ENCODE measurements around the gene UNC5C.

The UNC5C gene

DNA sequence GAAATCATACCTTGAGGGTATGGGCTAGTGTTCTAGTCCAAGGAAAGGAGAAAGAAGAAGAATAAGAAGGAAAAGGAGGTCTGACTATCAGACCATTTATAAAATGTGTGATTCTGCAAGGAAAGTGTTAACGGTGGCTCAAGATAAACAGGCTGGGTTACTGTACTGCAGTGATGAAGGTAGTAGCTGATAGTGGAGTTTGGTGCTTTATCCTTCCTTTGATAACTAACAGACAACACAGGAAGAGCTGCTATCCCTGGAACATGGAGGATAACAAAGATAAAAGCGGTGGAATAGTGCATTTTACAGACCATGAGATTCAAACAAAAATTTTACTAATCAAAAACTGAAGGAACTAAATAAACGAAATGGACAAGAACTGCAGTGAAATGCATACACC lies 2.6 kb downstream of the UNC5C start:
- no peak for DNase-seq (ENCODE audit: low read depth)

DNA sequence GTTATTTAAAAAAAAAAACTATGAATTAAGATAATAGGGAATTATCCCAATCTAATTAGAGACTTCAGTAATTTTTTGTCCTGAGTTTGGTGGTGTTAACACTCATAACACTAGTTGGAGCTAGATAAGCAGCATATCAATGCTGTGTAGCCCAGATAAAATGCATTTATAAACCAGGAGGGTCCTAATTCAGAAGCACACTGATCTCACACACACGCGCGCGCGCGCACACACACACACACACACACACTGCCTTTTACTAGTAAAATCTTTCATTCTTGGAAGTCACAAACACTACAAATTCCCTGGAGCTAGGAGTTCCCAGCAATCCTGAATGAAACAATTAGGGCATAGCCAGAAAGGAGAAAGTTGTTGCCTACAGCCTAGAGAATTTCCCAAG lies 3.2 kb downstream of the UNC5C start:
- DNase-seq (ENCODE audit: low read depth): no peak

GRCh38 chr4:95544113-95545103 lies 4.4 kb downstream of the UNC5C start:
- DNase-seq (ENCODE audit: low read depth): no peak

DNA sequence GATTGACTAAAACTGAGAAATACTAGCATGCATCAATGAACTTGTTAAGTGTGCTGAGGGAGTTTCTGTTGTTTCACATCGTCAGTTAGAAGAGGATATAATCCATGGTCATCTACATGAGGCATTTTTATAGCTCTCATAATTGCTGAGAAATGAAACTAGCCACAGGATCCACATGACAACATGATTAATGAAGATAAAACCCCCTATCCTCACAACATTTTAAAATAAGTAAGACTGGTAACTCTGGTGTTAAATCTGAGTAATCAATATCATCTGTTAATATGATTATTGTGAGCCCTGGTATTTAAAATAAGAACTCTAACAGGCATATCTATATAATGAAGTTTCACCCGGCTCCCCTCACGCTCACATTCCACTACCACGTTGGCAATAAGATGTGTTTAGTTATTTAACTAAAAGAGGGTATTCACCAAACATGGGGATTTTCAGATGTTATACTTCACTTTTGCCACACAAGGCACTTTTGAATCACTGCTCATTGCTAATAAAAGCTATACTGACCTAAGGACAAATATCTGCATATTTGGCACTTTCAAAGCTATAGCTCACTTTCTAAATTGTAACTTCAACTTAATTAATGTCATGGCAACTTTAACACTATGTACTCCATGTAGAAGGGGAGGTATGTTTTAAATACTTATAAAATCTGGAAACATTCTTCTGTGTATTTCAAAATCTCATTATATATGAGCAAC lies 6.7 kb downstream of the UNC5C start:
- no peak for DNase-seq (ENCODE audit: low read depth)

DNA sequence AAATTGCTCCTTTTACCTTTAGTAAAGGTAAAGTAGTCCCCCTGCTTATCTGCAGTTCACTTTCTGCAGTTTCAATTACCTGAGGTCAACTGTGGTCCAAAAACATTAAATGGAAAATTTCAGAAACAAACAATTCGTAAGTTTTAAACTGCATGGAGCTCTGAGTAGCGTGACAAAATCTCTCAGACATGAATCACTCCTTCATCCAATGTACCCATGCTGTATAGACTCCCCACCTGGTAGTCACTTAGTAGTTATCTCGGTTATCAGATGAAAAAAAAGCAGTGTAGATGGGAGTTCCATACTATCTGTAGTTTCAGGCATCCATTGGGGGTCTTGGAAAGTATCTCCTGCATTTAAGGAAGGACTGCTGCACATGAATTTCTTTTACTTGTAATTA lies 7.7 kb downstream of the UNC5C start:
- DNase-seq (ENCODE audit: low read depth): no peak

DNA sequence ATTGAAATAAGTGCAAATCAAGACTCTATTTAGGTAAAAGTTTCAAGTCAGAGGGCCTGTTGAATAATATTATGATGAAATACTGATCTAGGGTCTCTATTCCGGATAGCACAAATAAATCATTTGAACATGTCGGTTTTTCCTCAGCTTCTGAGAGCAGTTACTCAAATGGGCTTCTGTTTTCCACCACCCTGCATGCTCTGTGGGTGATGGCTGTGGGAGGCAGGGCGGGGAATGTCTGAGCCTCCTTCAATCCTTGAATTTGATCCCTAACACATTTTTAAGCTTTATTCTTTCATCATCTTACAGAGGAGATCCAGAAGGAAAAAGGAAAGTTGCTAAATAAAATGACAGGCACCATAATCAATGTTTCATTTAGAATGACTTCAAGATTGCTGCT lies 8.5 kb downstream of the UNC5C start:
- no peak for DNase-seq (ENCODE audit: low read depth)

DNA sequence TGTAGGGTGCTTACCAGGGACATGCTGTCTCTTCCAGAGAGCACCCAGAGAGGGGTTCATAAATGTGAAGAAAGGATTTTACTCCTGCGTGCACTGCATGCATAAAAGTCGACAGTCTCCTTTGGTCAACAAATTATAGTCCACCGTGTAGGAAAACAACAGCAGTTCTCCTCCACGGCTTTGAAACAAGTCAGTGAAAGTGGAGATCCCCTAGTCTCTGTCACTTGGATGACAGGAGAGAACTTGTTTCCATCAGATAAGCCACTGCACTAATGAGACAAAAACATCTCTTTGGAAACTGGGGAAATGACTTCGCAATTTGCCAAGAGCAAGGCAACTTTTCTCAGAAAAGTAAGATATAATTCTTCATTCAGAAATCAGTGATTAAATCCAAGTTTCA lies 9.7 kb downstream of the UNC5C start:
- no peak for DNase-seq (ENCODE audit: low read depth)

GRCh38 chr4:95537863-95538488 lies 10.8 kb downstream of the UNC5C start:
- no peak for DNase-seq (ENCODE audit: low read depth)

DNA sequence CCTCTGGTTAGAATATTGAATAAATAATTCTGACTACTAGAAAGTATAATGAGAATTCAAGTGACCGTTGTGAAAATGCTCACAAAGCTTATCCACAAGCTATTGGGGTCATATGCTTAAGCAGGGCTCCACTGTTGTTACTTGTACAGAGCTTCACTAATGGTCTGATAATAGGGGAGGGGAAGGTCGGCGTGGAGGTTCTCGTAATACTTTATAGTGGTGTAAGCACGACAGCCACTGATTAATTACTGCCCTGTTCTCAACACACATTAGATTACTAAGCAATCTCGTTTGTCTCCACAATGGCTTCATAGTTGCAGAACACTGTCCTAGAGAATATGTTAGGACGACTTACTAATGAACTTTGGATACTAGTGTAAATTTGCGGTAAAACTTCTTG lies 11.6 kb downstream of the UNC5C start:
- DNase-seq (ENCODE audit: low read depth): no peak

- no peak for DNase-seq (ENCODE audit: low read depth)
Measured at GRCh38 chr4:95536650-95537049, 12.1 kb downstream of the UNC5C start.

DNA sequence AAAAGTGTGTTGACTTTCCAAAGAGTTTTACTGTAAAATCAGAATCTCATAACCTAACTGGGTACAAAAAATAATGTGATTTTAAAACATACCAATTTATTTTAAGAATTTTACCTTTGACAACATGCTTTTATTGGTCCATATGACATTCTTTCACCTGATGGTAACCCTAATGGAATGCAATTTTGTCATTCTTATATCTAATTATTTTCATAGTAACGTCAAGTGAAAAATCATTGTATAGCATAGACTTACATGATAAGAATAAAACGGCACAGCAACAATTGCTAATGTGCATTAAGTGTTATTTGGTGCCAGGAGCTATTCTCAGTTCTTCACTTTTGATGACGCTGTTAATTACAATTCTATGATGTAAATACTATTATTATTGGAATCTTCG lies 13.6 kb downstream of the UNC5C start:
- no peak for DNase-seq (ENCODE audit: low read depth)

- no peak for DNase-seq (ENCODE audit: low read depth)
Measured at GRCh38 chr4:95534032-95534431, 14.7 kb downstream of the UNC5C start.

DNA sequence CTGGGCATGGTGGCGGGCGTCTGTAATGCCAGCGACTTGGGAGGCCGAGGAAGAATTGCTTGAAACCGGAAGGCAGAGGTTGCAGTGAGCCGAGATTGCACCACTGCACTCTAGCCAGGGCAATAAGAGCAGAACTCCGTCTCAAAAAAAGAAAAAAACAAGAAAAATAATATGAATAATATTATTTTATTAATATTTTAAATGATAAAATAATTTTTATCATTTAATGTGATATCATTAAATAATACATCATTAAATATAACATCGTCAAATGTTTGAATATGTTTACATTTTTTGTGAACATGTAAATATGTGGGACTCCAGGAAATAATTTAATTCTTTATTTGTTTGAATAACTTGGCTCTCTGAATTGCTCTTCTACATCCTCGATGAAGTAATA lies 15.5 kb downstream of the UNC5C start:
- DNase-seq (ENCODE audit: low read depth): no peak

DNA sequence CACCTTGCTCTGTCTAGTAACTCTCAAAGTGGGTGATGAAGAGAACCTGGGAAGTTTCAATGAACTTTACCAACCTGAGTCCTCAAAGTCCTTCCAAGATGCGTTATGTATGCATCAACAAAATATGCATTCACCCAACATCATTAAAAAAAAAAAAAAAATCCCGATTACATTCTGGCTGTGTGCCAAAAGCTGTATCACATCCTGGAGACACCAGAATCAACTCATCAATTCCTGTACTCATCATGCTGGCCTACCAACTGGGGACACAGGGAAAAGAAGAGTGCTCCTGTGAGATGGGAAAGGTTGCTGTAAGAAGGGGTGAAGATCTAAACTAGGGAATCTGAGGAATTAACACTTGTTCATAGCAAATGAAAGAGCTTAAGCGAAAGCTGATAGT lies 16.5 kb downstream of the UNC5C start:
- DNase-seq (ENCODE audit: low read depth): no peak

DNA sequence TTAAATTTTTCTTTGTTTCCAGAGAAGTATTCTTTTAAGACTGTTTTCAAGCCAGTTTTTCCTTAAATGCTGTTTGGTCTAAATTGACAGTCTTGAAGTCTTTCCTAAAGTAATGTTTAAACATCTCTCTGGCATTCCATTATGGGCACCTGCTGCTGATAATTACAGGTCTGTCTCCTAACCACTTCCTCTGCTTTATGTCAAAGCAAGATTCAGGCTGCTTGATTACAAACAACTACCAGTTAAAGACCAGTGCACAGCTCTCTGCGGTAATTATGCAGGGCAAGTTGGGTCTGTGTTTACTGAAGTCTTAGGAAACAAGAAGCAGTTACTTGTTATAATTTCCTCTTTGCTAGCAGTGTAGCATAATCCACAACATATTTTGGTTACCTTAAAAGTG lies 17.6 kb downstream of the UNC5C start:
- no peak for DNase-seq (ENCODE audit: low read depth)

DNA sequence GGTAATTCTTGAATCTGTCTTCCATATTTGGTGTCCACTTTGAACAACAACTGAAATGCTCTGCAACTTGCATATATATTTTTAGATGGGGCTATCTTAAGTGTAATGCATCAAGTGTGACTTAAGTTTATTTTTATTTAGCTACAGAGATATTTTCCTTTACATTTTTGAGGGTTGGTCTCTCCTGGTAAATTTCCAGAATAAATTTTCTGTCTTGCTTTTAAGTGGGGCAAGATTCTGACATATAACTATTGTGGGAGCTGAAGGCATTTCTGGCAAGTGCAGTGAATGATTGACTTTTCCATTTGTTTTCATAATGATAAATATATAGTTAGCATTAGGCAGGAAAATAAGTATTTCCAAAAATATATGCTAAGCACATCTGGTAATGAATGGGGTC lies 18.8 kb downstream of the UNC5C start:
- no peak for DNase-seq (ENCODE audit: low read depth)

DNA sequence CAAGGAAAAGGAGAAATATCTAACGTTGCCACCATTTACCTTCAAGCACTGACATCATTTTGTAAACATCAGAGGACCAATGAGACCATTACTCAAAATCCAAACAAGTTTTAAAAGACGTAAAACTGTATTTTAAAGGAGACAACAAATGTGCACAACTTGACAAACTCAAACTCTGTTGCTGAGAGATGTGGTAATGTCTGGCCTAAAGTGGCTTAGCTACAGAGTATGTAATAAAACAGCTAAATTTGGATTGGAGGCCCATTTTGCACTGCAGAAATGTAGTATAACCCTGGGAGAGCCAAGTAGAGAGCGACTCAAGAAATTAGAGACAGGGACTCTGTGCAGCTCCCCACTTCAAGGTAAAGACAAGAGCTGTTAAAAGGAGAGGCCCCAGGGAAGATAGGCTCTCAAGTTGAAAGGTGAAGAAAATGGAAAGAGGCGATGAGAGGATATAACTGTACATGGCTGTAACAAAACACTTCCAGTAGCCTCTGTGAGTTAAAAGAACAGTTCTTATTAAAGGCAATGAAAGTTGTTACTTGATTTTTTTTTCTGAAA lies 20.3 kb downstream of the UNC5C start:
- DNase-seq (ENCODE audit: low read depth): no peak

- no peak for DNase-seq (ENCODE audit: low read depth)
Measured at GRCh38 chr4:95526075-95526474, 22.7 kb downstream of the UNC5C start.

- no peak for DNase-seq (ENCODE audit: low read depth)
Measured at GRCh38 chr4:95524729-95525128, 24.0 kb downstream of the UNC5C start.

- no peak for DNase-seq (ENCODE audit: low read depth)
Measured at GRCh38 chr4:95524184-95524583, 24.6 kb downstream of the UNC5C start.

GRCh38 chr4:95522682-95523530 lies 25.9 kb downstream of the UNC5C start:
- DNase-seq (ENCODE audit: low read depth): no peak

Measured in fibroblast of gingiva (primary cell).